ENCODE data around the gene ACVR1. TPM values are rescaled to one million over a fixed set of nuclear protein-coding genes. Genes with fewer than 3 reads are reported as not detected.

Gene ACVR1
- polyA plus RNA-seq, 1 experiment = 50.6 TPM

- no peak for TF ChIP-seq CTCF (IDR thresholded peaks at IDR 0.05; ENCODE audit: low read depth, low read length)
- Histone ChIP-seq H3K27me3 (ENCODE audit: control insufficient read depth, insufficient read depth, low read length) (no peaks in the 10 kb centered on the region), H3K9me3 (ENCODE audit: control insufficient read depth, insufficient read depth, low read length) (no peaks in the 10 kb centered on the region), H3K4me3 (ENCODE audit: low read depth, low read length) (no peak overlapping the region), H3K27ac (ENCODE audit: low read depth, low read length) (no peak overlapping the region)
- CTCF ChIA-PET = interaction anchor here (0.6 kb wide), 1 partner anchor 185 kb away, joined by 4 read pairs; no protein-coding TSS in a partner anchor
- DNase-seq (ENCODE audit: low read depth, low spot score) = no peak
- POLR2A ChIA-PET = interaction anchor here (0.7 kb wide), 1 partner anchor 1281 kb away, joined by 6 read pairs; no protein-coding TSS in a partner anchor
Measured at GRCh38 chr2:157841485-157841884, 34.6 kb downstream of the ACVR1 start.

- no peak overlapping the region for H3K27ac ChIP-seq (ENCODE audit: low read depth, low read length)
- H3K9me3 ChIP-seq (ENCODE audit: control insufficient read depth, insufficient read depth, low read length) = no peaks in the 10 kb centered on the region
- H3K27me3 ChIP-seq (ENCODE audit: control insufficient read depth, insufficient read depth, low read length) = no peaks in the 10 kb centered on the region
- TF ChIP-seq CTCF (IDR thresholded peaks at IDR 0.05; ENCODE audit: low read depth, low read length) = peak; percentile 20; the same call in 1 of the 2 replicates
- DNase-seq (ENCODE audit: low read depth, low spot score) = no peak
- ChIA-PET CTCF (interaction anchor here (0.5 kb wide), 1 partner anchor 164 kb away, joined by 5 read pairs; no protein-coding TSS in a partner anchor), POLR2A (no interaction called here)
- H3K4me3 ChIP-seq (ENCODE audit: low read depth, low read length) = no peak overlapping the region
Measured at GRCh38 chr2:157840568-157841156, 35.5 kb downstream of the ACVR1 start.

- CTCF ChIA-PET = interaction anchor here (0.5 kb wide), 1 partner anchor 164 kb away, joined by 5 read pairs; no protein-coding TSS in a partner anchor
- TF ChIP-seq CTCF (IDR thresholded peaks at IDR 0.05; ENCODE audit: low read depth, low read length) = no peak
- POLR2A ChIA-PET = interaction anchor here (1.9 kb wide), 1 partner anchor 37 kb away, joined by 10 read pairs; the partner anchor contains the start of gene ACVR1
- Histone ChIP-seq H3K27ac (ENCODE audit: low read depth, low read length) (peak overlapping the region; percentile 97), H3K9me3 (ENCODE audit: control insufficient read depth, insufficient read depth, low read length) (no peaks in the 10 kb centered on the region), H3K4me3 (ENCODE audit: low read depth, low read length) (no peak overlapping the region), H3K27me3 (ENCODE audit: control insufficient read depth, insufficient read depth, low read length) (no peaks in the 10 kb centered on the region)
- DNase-seq (ENCODE audit: low read depth, low spot score) = no peak
Measured at GRCh38 chr2:157839822-157840221, 36.3 kb downstream of the ACVR1 start.

GRCh38 chr2:157839162-157839801 lies 36.8 kb downstream of the ACVR1 start:
- no peak for TF ChIP-seq CTCF (IDR thresholded peaks at IDR 0.05; ENCODE audit: low read depth, low read length)
- Histone ChIP-seq H3K9me3 (ENCODE audit: control insufficient read depth, insufficient read depth, low read length) (no peaks in the 10 kb centered on the region), H3K27me3 (ENCODE audit: control insufficient read depth, insufficient read depth, low read length) (no peaks in the 10 kb centered on the region), H3K27ac (ENCODE audit: low read depth, low read length) (peak overlapping the region; percentile 97), H3K4me3 (ENCODE audit: low read depth, low read length) (no peak overlapping the region)
- no peak for DNase-seq (ENCODE audit: low read depth, low spot score)
- ChIA-PET POLR2A (interaction anchor here (1.9 kb wide), 1 partner anchor 37 kb away, joined by 10 read pairs; the partner anchor contains the start of gene ACVR1), CTCF (no interaction called here)

Data from AG04450 (cell line).